ENCODE results near the gene ANKRD1. TPM values are rescaled to one million over a fixed set of nuclear protein-coding genes. Genes with fewer than 3 reads are reported as not detected.

Gene ANKRD1
- total and polyA plus RNA-seq, 2 donors (not counting 1 experiment from before 2014, with no cell fraction given), result under 0.01 to 13.1 TPM

GRCh38 chr10:90968328-90969081 is 47.6 kb upstream of the ANKRD1 start:
- Histone ChIP-seq H3K4me1 (ENCODE audit: control insufficient read depth, extremely low read depth, insufficient read depth, low read length) (peaks cover 5% of the 10 kb centered on the region), H3K4me3 (replicated peaks in 1 of 4; ENCODE audit: control extremely low read depth in 1 of 4, insufficient read depth in 1 of 4, low read depth in 3 of 4, low read length in 4 of 4) (no peak overlapping the region), H3K9ac (ENCODE audit: insufficient read depth, low read length) (no peak overlapping the region)

GRCh38 chr10:90967865-90968264 is 47.0 kb upstream of the ANKRD1 start:
- H3K9ac ChIP-seq (ENCODE audit: insufficient read depth, low read length), result no peak overlapping the region
- TF ChIP-seq CTCF (conservative IDR thresholded peaks at IDR 0.05 in 1 of 2, IDR thresholded peaks at IDR 0.05 in 1 of 2; ENCODE audit: low read depth in 1 of 2, low read length in 2 of 2) (no peak), EZH2 (IDR thresholded peaks at IDR 0.05; ENCODE audit: low read length, missing control alignments) (no peak)
- H3K27me3 ChIP-seq (ENCODE audit: control insufficient read depth, insufficient read depth, low read length), result no peaks in the 10 kb centered on the region
- no peak overlapping the region for H3K4me2 ChIP-seq (ENCODE audit: extremely low read depth, insufficient read depth, low read length)
- H3K36me3 ChIP-seq (ENCODE audit: control insufficient read depth, insufficient read depth, low read length), result no peaks in the 10 kb centered on the region
- H3K79me2 ChIP-seq (ENCODE audit: control insufficient read depth, insufficient read depth, low read length), result no peaks in the 10 kb centered on the region
- no peak overlapping the region for H2AFZ ChIP-seq (ENCODE audit: low read length)
- H4K20me1 ChIP-seq (ENCODE audit: control insufficient read depth, extremely low read depth, insufficient read depth, low read length), result no peaks in the 10 kb centered on the region
- peaks cover 5% of the 10 kb centered on the region for H3K4me1 ChIP-seq (ENCODE audit: control insufficient read depth, extremely low read depth, insufficient read depth, low read length)
- no peak for DNase-seq (ENCODE audit: low read depth in 2 of 2)
- H3K9me3 ChIP-seq (ENCODE audit: control insufficient read depth, insufficient read depth, low read depth, low read length), result no peaks in the 10 kb centered on the region
- H3K4me3 ChIP-seq (replicated peaks in 1 of 4; ENCODE audit: control extremely low read depth in 1 of 4, insufficient read depth in 1 of 4, low read depth in 3 of 4, low read length in 4 of 4), result no peak overlapping the region
- H3K27ac ChIP-seq (ENCODE audit: insufficient read depth, low read length), result no peak overlapping the region

More at GRCh38 chr10:90968328-90969081, 47.6 kb upstream of the ANKRD1 start:
- no peak overlapping the region for H2AFZ ChIP-seq (ENCODE audit: low read length)
- H3K36me3 ChIP-seq (ENCODE audit: control insufficient read depth, insufficient read depth, low read length), result no peaks in the 10 kb centered on the region
- peak; percentile 83 to 98 for DNase-seq (ENCODE audit: low read depth in 2 of 2)
- no peak overlapping the region for H3K4me2 ChIP-seq (ENCODE audit: extremely low read depth, insufficient read depth, low read length)
- H3K27me3 ChIP-seq (ENCODE audit: control insufficient read depth, insufficient read depth, low read length), result no peaks in the 10 kb centered on the region
- TF ChIP-seq CTCF (conservative IDR thresholded peaks at IDR 0.05 in 1 of 2, IDR thresholded peaks at IDR 0.05 in 1 of 2; ENCODE audit: low read depth in 1 of 2, low read length in 2 of 2) (no peak), EZH2 (IDR thresholded peaks at IDR 0.05; ENCODE audit: low read length, missing control alignments) (no peak)
- H3K27ac ChIP-seq (ENCODE audit: insufficient read depth, low read length), result no peak overlapping the region
- no peaks in the 10 kb centered on the region for H3K79me2 ChIP-seq (ENCODE audit: control insufficient read depth, insufficient read depth, low read length)
- no peaks in the 10 kb centered on the region for H3K9me3 ChIP-seq (ENCODE audit: control insufficient read depth, insufficient read depth, low read depth, low read length)
- no peaks in the 10 kb centered on the region for H4K20me1 ChIP-seq (ENCODE audit: control insufficient read depth, extremely low read depth, insufficient read depth, low read length)

GRCh38 chr10:90966146-90966545 is 45.3 kb upstream of the ANKRD1 start:
- Histone ChIP-seq H3K9ac (ENCODE audit: insufficient read depth, low read length) (no peak overlapping the region), H3K36me3 (ENCODE audit: control insufficient read depth, insufficient read depth, low read length) (no peaks in the 10 kb centered on the region), H4K20me1 (ENCODE audit: control insufficient read depth, extremely low read depth, insufficient read depth, low read length) (no peaks in the 10 kb centered on the region), H3K9me3 (ENCODE audit: control insufficient read depth, insufficient read depth, low read depth, low read length) (no peaks in the 10 kb centered on the region), H3K4me1 (ENCODE audit: control insufficient read depth, extremely low read depth, insufficient read depth, low read length) (peaks cover 5% of the 10 kb centered on the region), H3K4me2 (ENCODE audit: extremely low read depth, insufficient read depth, low read length) (no peak overlapping the region), H2AFZ (ENCODE audit: low read length) (no peak overlapping the region), H3K4me3 (replicated peaks in 1 of 4; ENCODE audit: control extremely low read depth in 1 of 4, insufficient read depth in 1 of 4, low read depth in 3 of 4, low read length in 4 of 4) (no peak overlapping the region), H3K79me2 (ENCODE audit: control insufficient read depth, insufficient read depth, low read length) (no peaks in the 10 kb centered on the region), H3K27ac (ENCODE audit: insufficient read depth, low read length) (no peak overlapping the region), H3K27me3 (ENCODE audit: control insufficient read depth, insufficient read depth, low read length) (no peaks in the 10 kb centered on the region)
- no peak for TF ChIP-seq EZH2 (IDR thresholded peaks at IDR 0.05; ENCODE audit: low read length, missing control alignments)
- DNase-seq (ENCODE audit: low read depth in 2 of 2), result no peak

All from fibroblast of lung (primary cell).